SK-N-MC (cell line): ENCODE results near the gene MOCS2.

ENCODE experiments used
- EZH2 ChIP-seq: fragments of 200-600 bp; sonication (generic); IDR thresholded peaks from one replicate; pipeline ENCODE4 v1.6.1; 2017; ENCODE audit warnings: antibody characterized with exemption
- FOXP2 ChIP-seq: optimal IDR thresholded peaks from 2 replicates; pipeline ENCODE3; 2011; ENCODE audit warnings: mild to moderate bottlenecking, moderate library complexity; ENCODE audit not compliant: insufficient read depth; ENCODE audit errors: extremely low read length, control extremely low read depth
- POLR2AphosphoS5 ChIP-seq: IDR thresholded peaks from 2 replicates; pipeline ENCODE4 v1.6.1; 2012; ENCODE audit warnings: mild to moderate bottlenecking, low read depth, low read length, borderline replicate concordance

GRCh38 chr5:53091289-53091688 lies 18.3 kb downstream of the MOCS2 start:
- TF ChIP-seq EZH2, result no peak
- no peak for TF ChIP-seq POLR2AphosphoS5
- no peak for TF ChIP-seq FOXP2
